AG20443 (cell line): ENCODE results near the gene ALPL.
"Not testable (repeated sequence)": the region's sequence is repeated elsewhere in the genome, so short reads cannot be mapped to it uniquely, and the experiment has no call there.

Experiments used
- DNase-seq: peaks from one replicate; pipeline ENCODE4 v3.0.0; 2012; ENCODE audit warnings: low spot score, mixed read lengths

Gene ALPL

GRCh38 chr1:21507511-21508270, 1.5 kb upstream of the ALPL start:
- DNase-seq, result no peak

GRCh38 chr1:21508580-21509350, 458 bp upstream of the ALPL start:
- peak; percentile 88 for DNase-seq

GRCh38 chr1:21510113-21510493, 880 bp downstream of the ALPL start:
- no peak for DNase-seq

GRCh38 chr1:21510885-21511578, 1.8 kb downstream of the ALPL start:
- no peak for DNase-seq

GRCh38 chr1:21511579-21512522, 2.6 kb downstream of the ALPL start:
- DNase-seq, result peak; percentile 96

GRCh38 chr1:21514245-21514644, 5.0 kb downstream of the ALPL start:
- no peak for DNase-seq

GRCh38 chr1:21517161-21517589, 8.0 kb downstream of the ALPL start:
- DNase-seq, result no peak

GRCh38 chr1:21517660-21518480, 8.6 kb downstream of the ALPL start:
- no peak for DNase-seq

GRCh38 chr1:21518774-21519455, 9.7 kb downstream of the ALPL start:
- DNase-seq, result no peak

GRCh38 chr1:21519486-21520070, 10.4 kb downstream of the ALPL start:
- not testable (repeated sequence) for DNase-seq

- DNase-seq, result peak; percentile 36
These were observed 11.9 kb downstream of the ALPL start for GRCh38 chr1:21520899-21521716.

- no peak for DNase-seq
These were observed 12.5 kb downstream of the ALPL start for GRCh38 chr1:21521717-21522060.

GRCh38 chr1:21522525-21523038, 13.4 kb downstream of the ALPL start:
- DNase-seq, result no peak

- no peak for DNase-seq
These were observed 14.1 kb downstream of the ALPL start for GRCh38 chr1:21523297-21523813.

GRCh38 chr1:21524220-21524619, 15.0 kb downstream of the ALPL start:
- DNase-seq, result no peak

GRCh38 chr1:21524686-21525339, 15.6 kb downstream of the ALPL start:
- DNase-seq, result no peak

GRCh38 chr1:21525340-21525717, 16.1 kb downstream of the ALPL start:
- DNase-seq, result no peak

- DNase-seq, result no peak
These were observed 17.2 kb downstream of the ALPL start for GRCh38 chr1:21526441-21526840.
